HG03575 (cell line): Measurements from ENCODE around the gene PLA2G2A.
"Not testable (repeated sequence)": the region's sequence is repeated elsewhere in the genome, so short reads cannot be mapped to it uniquely, and the experiment has no call there.

Source experiments
- ATAC-seq: cut with Tn5 transposase; IDR thresholded peaks from one replicate; pipeline ENCODE4 v1.9.1; 2021; ENCODE audit not compliant: unreplicated experiment, insufficient number of reproducible peaks, low FRiP score; ENCODE audit errors: extremely low read depth

Gene PLA2G2A

DNA sequence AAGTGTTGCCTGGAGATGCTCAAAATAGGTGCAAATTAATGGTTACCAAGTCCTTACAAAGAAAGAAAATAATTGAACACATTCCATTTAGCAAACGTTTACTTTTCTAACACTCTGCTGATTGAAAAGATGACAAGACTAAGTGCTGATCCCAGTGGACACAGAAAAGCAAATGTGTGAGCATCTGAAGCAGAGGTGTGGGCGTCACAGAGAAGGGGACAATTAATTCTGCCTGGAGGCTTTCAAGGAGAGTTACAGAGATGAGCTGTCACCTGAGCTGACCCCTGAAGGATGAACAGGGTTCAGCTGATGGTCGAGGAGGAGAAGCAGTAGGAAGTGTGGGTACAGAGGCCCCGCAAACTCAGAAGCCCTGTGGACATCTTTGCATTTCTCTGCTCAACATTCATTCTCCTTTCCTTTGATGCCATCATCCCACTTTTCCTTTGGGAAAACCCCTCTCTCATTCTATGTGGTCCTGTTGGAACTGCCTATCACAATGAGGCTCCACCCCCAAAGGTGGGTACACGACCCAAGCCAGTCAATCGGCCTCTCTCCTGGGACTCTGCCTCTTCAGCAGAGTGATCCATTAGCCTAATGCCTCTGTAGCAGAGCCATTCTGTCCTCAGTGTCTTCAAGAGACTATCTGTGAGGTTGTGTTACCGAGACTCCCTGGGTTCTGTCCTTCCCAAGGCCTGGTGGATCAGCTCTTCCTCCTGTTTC lies 38.8 kb downstream of the PLA2G2A start:
- ATAC-seq: no peak

DNA sequence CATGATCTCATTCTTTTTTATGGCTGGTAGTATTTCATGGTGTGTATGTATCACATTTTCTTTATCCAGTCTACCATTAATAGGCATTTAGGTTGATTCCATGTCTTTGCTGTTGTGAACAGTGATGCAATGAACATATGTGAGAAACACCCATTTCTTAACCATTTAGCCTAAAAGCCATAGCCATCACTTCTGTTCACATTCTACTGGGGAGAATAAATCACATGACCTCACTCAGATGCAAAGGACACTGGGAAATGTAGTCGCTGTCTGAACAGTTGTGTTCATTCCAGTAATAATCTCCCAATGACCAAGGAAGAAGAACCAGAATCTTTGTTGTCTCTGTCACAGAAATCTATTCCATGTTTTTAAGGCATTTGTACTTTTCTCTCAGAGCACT lies 40.9 kb downstream of the PLA2G2A start:
- no peak for ATAC-seq

DNA sequence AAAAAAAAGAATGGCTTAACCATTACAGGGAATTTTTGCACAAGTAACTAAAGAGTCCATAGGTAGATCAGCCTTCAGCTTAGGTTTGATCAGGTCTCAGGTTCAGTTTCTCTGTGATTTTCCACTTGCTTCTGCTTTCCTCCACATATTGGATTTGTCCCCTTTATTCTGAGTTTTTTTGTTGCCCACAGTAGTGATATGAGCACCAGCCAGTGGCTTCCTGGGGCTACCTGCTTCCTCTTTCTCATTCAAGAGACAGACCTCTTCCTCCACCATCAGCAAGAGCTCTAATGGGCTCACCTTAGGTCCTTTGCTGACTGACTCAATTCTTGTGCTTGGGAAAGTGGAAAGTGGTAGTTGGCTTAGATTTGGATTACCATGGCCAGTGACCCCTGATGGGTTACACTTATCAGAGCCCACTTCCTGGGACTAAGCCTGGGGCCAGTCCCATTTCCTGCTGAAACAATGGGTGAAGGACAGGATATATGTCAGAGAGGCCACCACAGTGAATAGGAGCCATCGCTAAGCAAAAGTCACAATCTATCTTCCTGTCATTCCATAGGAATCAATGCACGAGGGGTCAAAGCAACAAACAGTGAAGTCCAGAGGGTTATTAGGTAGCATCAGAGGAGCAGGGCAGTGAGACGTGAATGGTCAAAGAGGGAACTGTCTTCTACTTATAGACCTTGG lies 43.2 kb downstream of the PLA2G2A start:
- ATAC-seq: no peak

DNA sequence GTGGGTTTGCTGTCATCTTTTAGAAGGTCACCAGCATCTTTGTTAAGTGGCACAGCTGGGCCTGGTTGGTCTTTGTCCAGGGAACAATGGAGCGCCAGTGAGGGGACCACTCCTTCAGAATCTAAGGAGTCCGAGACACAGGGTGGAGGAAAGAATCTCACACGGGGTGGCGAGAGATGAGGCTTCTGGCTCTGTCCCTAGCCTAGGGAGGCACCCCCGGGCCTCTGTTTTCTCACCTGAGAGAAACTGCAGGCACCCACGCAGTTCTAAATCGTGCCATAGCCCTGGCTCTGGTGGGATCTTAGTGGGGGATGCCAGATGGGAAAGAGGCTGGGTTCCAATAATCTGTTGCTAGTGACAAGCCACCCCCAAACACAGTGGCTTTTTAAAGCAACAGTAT lies 45.1 kb downstream of the PLA2G2A start:
- no peak for ATAC-seq

DNA sequence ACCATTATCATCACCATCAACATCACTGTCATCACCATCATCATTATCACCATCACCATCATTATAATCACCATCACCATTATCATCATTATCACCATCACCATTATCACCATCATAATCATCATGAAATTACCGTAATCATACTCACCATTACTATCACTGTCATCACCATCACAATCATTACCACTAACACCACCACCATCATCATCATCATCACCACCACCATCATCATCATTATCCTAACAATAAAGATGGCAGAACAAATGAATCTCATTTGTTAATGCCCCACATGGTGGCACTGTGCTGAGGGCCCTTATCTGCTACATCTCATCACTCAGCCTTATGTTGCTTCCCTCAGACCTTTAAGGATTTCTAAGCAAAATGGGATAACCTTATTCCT lies 46.6 kb downstream of the PLA2G2A start:
- no peak for ATAC-seq

DNA sequence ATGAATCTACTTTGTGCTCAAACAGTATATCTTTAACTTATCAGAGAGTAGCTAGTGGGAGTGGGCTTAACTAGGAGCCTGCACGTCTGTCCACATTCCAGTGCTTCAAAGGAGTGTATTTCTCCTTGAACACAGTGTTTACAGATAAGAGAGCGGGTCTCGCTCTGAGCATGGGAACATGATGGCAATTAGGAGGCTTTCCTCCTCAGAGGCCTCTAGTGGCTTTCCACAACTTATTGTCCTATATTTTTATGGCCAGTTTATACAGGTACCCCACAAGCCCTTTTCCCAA lies 52.3 kb downstream of the PLA2G2A start:
- ATAC-seq: not testable (repeated sequence)

DNA sequence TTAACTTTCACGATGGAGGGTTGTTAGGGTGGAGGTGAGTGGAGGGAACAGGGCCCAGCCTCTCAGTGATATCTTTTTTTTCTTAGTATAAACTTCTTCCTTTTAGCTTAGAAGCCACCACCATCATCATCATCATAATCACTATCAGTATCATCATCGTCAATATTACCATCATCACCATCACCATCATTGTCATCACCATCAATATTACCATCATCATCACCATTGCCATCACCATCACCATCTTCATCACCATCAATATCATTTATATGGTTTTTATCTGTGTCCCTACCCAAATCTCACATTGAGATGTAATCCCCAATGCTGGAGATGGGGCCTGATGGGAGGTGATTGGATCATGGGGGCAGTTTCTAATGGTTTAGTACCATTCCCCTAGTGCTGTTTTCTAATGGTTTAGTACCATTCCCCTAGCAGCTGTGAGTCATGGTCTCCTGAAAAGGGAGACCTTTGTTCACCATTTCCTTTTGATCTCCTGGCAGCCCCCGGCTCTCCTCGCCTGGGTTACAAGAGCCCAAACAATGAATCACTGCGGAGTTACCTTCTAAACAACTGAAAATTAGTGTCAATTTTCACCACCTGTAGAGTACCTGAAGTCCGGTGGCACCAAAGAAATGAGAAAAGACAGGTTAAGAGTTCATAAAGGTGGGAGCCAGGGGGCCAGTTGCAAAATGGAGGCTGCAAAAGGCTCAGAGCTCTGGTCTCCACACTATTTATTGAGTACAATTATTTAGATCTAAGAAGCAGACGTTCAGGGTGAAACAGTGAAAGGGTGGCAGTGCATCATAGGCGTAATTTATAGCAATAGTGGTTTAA lies 52.9 kb downstream of the PLA2G2A start:
- ATAC-seq: no peak
